ENCODE measurements around the gene CPVL. TPM values are rescaled to one million over a fixed set of nuclear protein-coding genes. Genes with fewer than 3 reads are reported as not detected.

CPVL gene
- total RNA-seq, 3 donors from 2014 or later: 0.45 TPM; not detected in 2

- Mint-ChIP-seq H3K27me3 (ENCODE audit: low read depth) (peaks cover 39% of the 10 kb centered on the region), H3K9me3 (no peaks in the 10 kb centered on the region), H3K4me3 (no peak overlapping the region), H3K36me3 (ENCODE audit: insufficient read depth) (no peaks in the 10 kb centered on the region), H3K4me1 (ENCODE audit: low read depth) (no peaks in the 10 kb centered on the region)
- no peak for ATAC-seq
- no peak for DNase-seq
Measured at GRCh38 chr7:29142021-29142727, 4.2 kb downstream of the CPVL start.

- no peaks in the 10 kb centered on the region for H3K4me1 Mint-ChIP-seq (ENCODE audit: low read depth)
- no peaks in the 10 kb centered on the region for H3K36me3 Mint-ChIP-seq (ENCODE audit: insufficient read depth)
- peaks cover 27% of the 10 kb centered on the region for H3K27me3 Mint-ChIP-seq (ENCODE audit: low read depth)
- ATAC-seq (no peak), DNase-seq (no peak)
- no peaks in the 10 kb centered on the region for H3K9me3 Mint-ChIP-seq
- H3K4me3 Mint-ChIP-seq: no peak overlapping the region
Measured at GRCh38 chr7:29140873-29141468, 5.4 kb downstream of the CPVL start.

GRCh38 chr7:29139796-29140195, 6.5 kb downstream of the CPVL start:
- Mint-ChIP-seq H3K36me3 (ENCODE audit: insufficient read depth) (no peaks in the 10 kb centered on the region), H3K4me1 (ENCODE audit: low read depth) (no peaks in the 10 kb centered on the region), H3K27me3 (ENCODE audit: low read depth) (peaks cover 17% of the 10 kb centered on the region), H3K4me3 (no peak overlapping the region), H3K9me3 (no peaks in the 10 kb centered on the region)
- ATAC-seq (no peak), DNase-seq (no peak)

GRCh38 chr7:29139191-29139590, 7.1 kb downstream of the CPVL start:
- Mint-ChIP-seq H3K9me3 (no peaks in the 10 kb centered on the region), H3K4me3 (no peak overlapping the region), H3K36me3 (ENCODE audit: insufficient read depth) (no peaks in the 10 kb centered on the region), H3K4me1 (ENCODE audit: low read depth) (no peaks in the 10 kb centered on the region), H3K27me3 (ENCODE audit: low read depth) (peaks cover 15% of the 10 kb centered on the region)
- no peak for ATAC-seq
- no peak for DNase-seq

- ATAC-seq: no peak
- no peak overlapping the region for H3K4me3 Mint-ChIP-seq
- DNase-seq: no peak
- H3K27me3 Mint-ChIP-seq (ENCODE audit: low read depth): peaks cover 12% of the 10 kb centered on the region
- H3K36me3 Mint-ChIP-seq (ENCODE audit: insufficient read depth): no peaks in the 10 kb centered on the region
- no peaks in the 10 kb centered on the region for H3K9me3 Mint-ChIP-seq
- H3K4me1 Mint-ChIP-seq (ENCODE audit: low read depth): no peaks in the 10 kb centered on the region
Measured at GRCh38 chr7:29138588-29138987, 7.7 kb downstream of the CPVL start.

- no peaks in the 10 kb centered on the region for H3K4me1 Mint-ChIP-seq (ENCODE audit: low read depth)
- no peaks in the 10 kb centered on the region for H3K9me3 Mint-ChIP-seq
- H3K4me3 Mint-ChIP-seq: no peak overlapping the region
- peaks cover 15% of the 10 kb centered on the region for H3K27me3 Mint-ChIP-seq (ENCODE audit: low read depth)
- H3K36me3 Mint-ChIP-seq (ENCODE audit: insufficient read depth): no peaks in the 10 kb centered on the region
- no peak for ATAC-seq
- no peak for DNase-seq
Measured at GRCh38 chr7:29135846-29136245, 10.5 kb downstream of the CPVL start.

- no peak overlapping the region for H3K4me3 Mint-ChIP-seq
- H3K4me1 Mint-ChIP-seq (ENCODE audit: low read depth): no peaks in the 10 kb centered on the region
- H3K27me3 Mint-ChIP-seq (ENCODE audit: low read depth): peaks cover 9% of the 10 kb centered on the region
- no peak for DNase-seq
- no peaks in the 10 kb centered on the region for H3K9me3 Mint-ChIP-seq
- no peaks in the 10 kb centered on the region for H3K36me3 Mint-ChIP-seq (ENCODE audit: insufficient read depth)
- ATAC-seq: no peak
Measured at GRCh38 chr7:29132980-29133379, 13.4 kb downstream of the CPVL start.

GRCh38 chr7:29131678-29132077, 14.7 kb downstream of the CPVL start:
- Mint-ChIP-seq H3K9me3 (no peaks in the 10 kb centered on the region), H3K36me3 (ENCODE audit: insufficient read depth) (no peaks in the 10 kb centered on the region), H3K27me3 (ENCODE audit: low read depth) (peaks cover 11% of the 10 kb centered on the region), H3K4me1 (ENCODE audit: low read depth) (no peaks in the 10 kb centered on the region), H3K4me3 (no peak overlapping the region)
- DNase-seq (no peak), ATAC-seq (no peak)

- ATAC-seq (no peak), DNase-seq (no peak)
- Mint-ChIP-seq H3K27me3 (ENCODE audit: low read depth) (peaks cover 11% of the 10 kb centered on the region), H3K36me3 (ENCODE audit: insufficient read depth) (no peaks in the 10 kb centered on the region), H3K9me3 (no peaks in the 10 kb centered on the region), H3K4me3 (no peak overlapping the region), H3K4me1 (ENCODE audit: low read depth) (no peaks in the 10 kb centered on the region)
Measured at GRCh38 chr7:29130096-29130495, 16.2 kb downstream of the CPVL start.

- peaks cover 11% of the 10 kb centered on the region for H3K27me3 Mint-ChIP-seq (ENCODE audit: low read depth)
- DNase-seq: no peak
- no peak for ATAC-seq
- H3K9me3 Mint-ChIP-seq: no peaks in the 10 kb centered on the region
- no peak overlapping the region for H3K4me3 Mint-ChIP-seq
- H3K4me1 Mint-ChIP-seq (ENCODE audit: low read depth): no peaks in the 10 kb centered on the region
- H3K36me3 Mint-ChIP-seq (ENCODE audit: insufficient read depth): no peaks in the 10 kb centered on the region
Measured at GRCh38 chr7:29127527-29127926, 18.8 kb downstream of the CPVL start.

GRCh38 chr7:29126804-29127203, 19.5 kb downstream of the CPVL start:
- H3K9me3 Mint-ChIP-seq: no peaks in the 10 kb centered on the region
- no peak overlapping the region for H3K4me3 Mint-ChIP-seq
- DNase-seq (no peak), ATAC-seq (no peak)
- peaks cover 11% of the 10 kb centered on the region for H3K27me3 Mint-ChIP-seq (ENCODE audit: low read depth)
- H3K4me1 Mint-ChIP-seq (ENCODE audit: low read depth): no peaks in the 10 kb centered on the region
- H3K36me3 Mint-ChIP-seq (ENCODE audit: insufficient read depth): no peaks in the 10 kb centered on the region

- Mint-ChIP-seq H3K9me3 (no peaks in the 10 kb centered on the region), H3K36me3 (ENCODE audit: insufficient read depth) (no peaks in the 10 kb centered on the region), H3K4me3 (no peak overlapping the region), H3K27me3 (ENCODE audit: low read depth) (peaks cover 5% of the 10 kb centered on the region), H3K4me1 (ENCODE audit: low read depth) (no peaks in the 10 kb centered on the region)
- DNase-seq (no peak), ATAC-seq (no peak)
Measured at GRCh38 chr7:29123626-29124190, 22.6 kb downstream of the CPVL start.

- Mint-ChIP-seq H3K36me3 (ENCODE audit: insufficient read depth) (no peaks in the 10 kb centered on the region), H3K27me3 (ENCODE audit: low read depth) (peaks cover 6% of the 10 kb centered on the region), H3K4me1 (ENCODE audit: low read depth) (no peaks in the 10 kb centered on the region), H3K4me3 (no peak overlapping the region), H3K9me3 (no peaks in the 10 kb centered on the region)
- DNase-seq (no peak), ATAC-seq (no peak)
Measured at GRCh38 chr7:29122759-29123158, 23.6 kb downstream of the CPVL start.

GRCh38 chr7:29122081-29122480, 24.3 kb downstream of the CPVL start:
- H3K36me3 Mint-ChIP-seq (ENCODE audit: insufficient read depth): no peaks in the 10 kb centered on the region
- no peaks in the 10 kb centered on the region for H3K9me3 Mint-ChIP-seq
- ATAC-seq (no peak), DNase-seq (no peak)
- H3K27me3 Mint-ChIP-seq (ENCODE audit: low read depth): peaks cover 6% of the 10 kb centered on the region
- no peaks in the 10 kb centered on the region for H3K4me1 Mint-ChIP-seq (ENCODE audit: low read depth)
- no peak overlapping the region for H3K4me3 Mint-ChIP-seq

GRCh38 chr7:29120955-29121354, 25.4 kb downstream of the CPVL start:
- no peaks in the 10 kb centered on the region for H3K9me3 Mint-ChIP-seq
- ATAC-seq (no peak), DNase-seq (no peak)
- no peaks in the 10 kb centered on the region for H3K36me3 Mint-ChIP-seq (ENCODE audit: insufficient read depth)
- no peak overlapping the region for H3K4me3 Mint-ChIP-seq
- no peaks in the 10 kb centered on the region for H3K4me1 Mint-ChIP-seq (ENCODE audit: low read depth)
- peaks cover 4% of the 10 kb centered on the region for H3K27me3 Mint-ChIP-seq (ENCODE audit: low read depth)
